OCI-LY3 (cell line): ENCODE measurements around the gene TSPEAR.

Experiments used
- H2AFZ ChIP-seq: fragments of 200-600, 300-600 bp; shearing (Covaris generic); 2 replicates; pipeline ENCODE4 v1.6.0; 2014; ENCODE audit warnings: antibody characterized with exemption, low read depth, low read length
- H3K27ac ChIP-seq: fragments of 200-600, 300-600 bp; sonication (generic); 2 replicates; pipeline ENCODE4 v1.5.1; 2014; ENCODE audit warnings: mild to moderate bottlenecking, low read length, moderate library complexity, mixed read lengths
- H3K27me3 ChIP-seq: fragments of 200-600, 300-600 bp; sonication (generic); 2 replicates; pipeline ENCODE4 v1.6.1; 2014; ENCODE audit warnings: low read depth, low read length, mixed read lengths
- H3K36me3 ChIP-seq: fragments of 200-600, 300-600 bp; sonication (generic); replicated peaks from 2 replicates; pipeline ENCODE3; 2014; ENCODE audit warnings: low read depth, low read length, mixed read lengths
- H3K4me1 ChIP-seq: fragments of 300-600, 200-600 bp; sonication (generic); 2 replicates; pipeline ENCODE4 v1.6.1; 2014; ENCODE audit warnings: low read length, mixed read lengths
- H3K4me2 ChIP-seq: fragments of 200-600, 300-600 bp; sonication (generic); 2 replicates; pipeline ENCODE4 v1.6.1; 2014; ENCODE audit warnings: low read length, mixed read lengths
- H3K4me3 ChIP-seq: fragments of 300-600, 200-600 bp; sonication (generic); 2 replicates; pipeline ENCODE4 v1.5.1; 2014; ENCODE audit warnings: antibody characterized with exemption, mild to moderate bottlenecking, low read length, moderate library complexity
- H3K79me2 ChIP-seq: fragments of 300-600, 200-600 bp; shearing (Covaris generic); 2 replicates; pipeline ENCODE4 v1.6.1; 2014; ENCODE audit warnings: mild to moderate bottlenecking, low read length, mixed read lengths
- H3K9ac ChIP-seq: fragments of 300-600, 200-600 bp; shearing (Covaris generic); 2 replicates; pipeline ENCODE4 v1.6.0; 2014; ENCODE audit warnings: mild to moderate bottlenecking, low read length, moderate library complexity
- H3K9me3 ChIP-seq: fragments of 200-600, 300-600 bp; shearing (Covaris generic); 2 replicates; pipeline ENCODE4 v1.6.1; 2014; ENCODE audit warnings: low read length, mixed read lengths; ENCODE audit not compliant: insufficient read depth
- H4K20me1 ChIP-seq: fragments of 200-600, 300-600 bp; sonication (generic); 2 replicates; pipeline ENCODE4 v1.6.1; 2016; ENCODE audit warnings: low read length, mixed read lengths; ENCODE audit not compliant: insufficient read depth
- CTCF ChIP-seq: fragments of 200-600, 300-600 bp; sonication (generic); IDR thresholded peaks from 2 replicates; pipeline ENCODE4 v1.5.1; 2014; ENCODE audit warnings: antibody characterized with exemption, low read length, low read depth
- EZH2phosphoT487 ChIP-seq: fragments of 200-600 bp; shearing (Covaris generic); IDR thresholded peaks from 2 replicates; pipeline ENCODE4 v1.6.1; 2018; ENCODE audit warnings: antibody characterized with exemption, mixed run types, low read depth

Gene TSPEAR

DNA sequence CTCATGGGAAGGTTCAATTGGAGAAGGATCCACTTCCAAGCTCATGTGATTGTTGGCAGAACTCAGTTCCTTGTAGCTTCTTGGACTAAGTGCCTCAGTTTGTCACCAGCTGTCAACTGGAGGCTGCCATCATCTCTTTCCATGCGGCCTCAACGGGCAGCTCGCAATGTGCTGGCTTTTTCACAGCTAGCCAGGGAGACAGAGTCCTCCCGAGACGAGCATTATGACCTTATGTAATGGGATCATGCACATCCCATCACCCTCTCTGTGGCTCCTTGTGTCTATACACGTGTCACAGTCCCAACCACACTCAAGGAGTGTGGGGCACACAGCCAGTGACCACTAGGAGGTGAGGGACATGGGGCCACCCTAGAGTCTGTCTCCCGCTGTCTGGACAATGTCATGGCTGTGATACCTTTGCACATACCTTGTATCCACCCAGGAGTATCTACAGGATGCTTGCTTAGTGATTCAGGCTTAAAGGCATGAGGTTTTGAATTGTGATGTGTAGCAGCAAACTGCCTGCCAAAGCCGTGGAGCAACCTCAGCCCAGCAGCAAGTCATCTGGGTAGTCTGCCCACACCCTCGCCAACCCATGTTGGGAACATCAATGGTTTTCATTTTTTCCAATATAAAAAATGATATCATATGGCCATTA, 115.2 kb downstream of the TSPEAR start:
- TF ChIP-seq CTCF = no peak
- no peak for TF ChIP-seq EZH2phosphoT487
- no peaks in the 10 kb centered on the region for H4K20me1 ChIP-seq
- no peak overlapping the region for H2AFZ ChIP-seq
- no peaks in the 10 kb centered on the region for H3K36me3 ChIP-seq
- H3K9me3 ChIP-seq = no peaks in the 10 kb centered on the region
- H3K4me1 ChIP-seq = no peaks in the 10 kb centered on the region
- H3K4me3 ChIP-seq = no peak overlapping the region
- no peak overlapping the region for H3K9ac ChIP-seq
- no peaks in the 10 kb centered on the region for H3K79me2 ChIP-seq
- no peaks in the 10 kb centered on the region for H3K27me3 ChIP-seq
- no peak overlapping the region for H3K27ac ChIP-seq
- no peak overlapping the region for H3K4me2 ChIP-seq

DNA sequence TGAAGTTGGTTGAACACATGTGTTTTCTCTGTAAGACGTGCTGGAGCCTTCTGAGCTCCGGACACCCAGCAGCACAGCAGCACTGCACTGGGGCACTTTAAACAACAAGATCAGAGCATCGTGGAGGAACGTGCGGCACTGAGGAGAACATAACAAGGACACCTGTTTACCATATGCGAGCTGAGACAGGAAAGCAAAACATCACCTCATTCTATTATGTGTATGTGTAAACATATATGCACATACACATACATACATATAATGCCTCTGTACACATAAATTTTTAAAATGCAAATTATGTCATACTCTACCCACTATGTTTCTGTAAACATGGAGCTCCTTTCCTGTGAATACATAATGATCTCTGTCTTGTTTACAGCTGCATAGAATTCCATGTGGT, 115.8 kb downstream of the TSPEAR start:
- TF ChIP-seq CTCF (no peak), EZH2phosphoT487 (no peak)
- H3K79me2 ChIP-seq = no peaks in the 10 kb centered on the region
- H4K20me1 ChIP-seq = no peaks in the 10 kb centered on the region
- H2AFZ ChIP-seq = no peak overlapping the region
- no peak overlapping the region for H3K4me3 ChIP-seq
- no peak overlapping the region for H3K27ac ChIP-seq
- no peaks in the 10 kb centered on the region for H3K27me3 ChIP-seq
- no peaks in the 10 kb centered on the region for H3K4me1 ChIP-seq
- H3K36me3 ChIP-seq = no peaks in the 10 kb centered on the region
- no peak overlapping the region for H3K4me2 ChIP-seq
- H3K9me3 ChIP-seq = no peaks in the 10 kb centered on the region
- no peak overlapping the region for H3K9ac ChIP-seq

DNA sequence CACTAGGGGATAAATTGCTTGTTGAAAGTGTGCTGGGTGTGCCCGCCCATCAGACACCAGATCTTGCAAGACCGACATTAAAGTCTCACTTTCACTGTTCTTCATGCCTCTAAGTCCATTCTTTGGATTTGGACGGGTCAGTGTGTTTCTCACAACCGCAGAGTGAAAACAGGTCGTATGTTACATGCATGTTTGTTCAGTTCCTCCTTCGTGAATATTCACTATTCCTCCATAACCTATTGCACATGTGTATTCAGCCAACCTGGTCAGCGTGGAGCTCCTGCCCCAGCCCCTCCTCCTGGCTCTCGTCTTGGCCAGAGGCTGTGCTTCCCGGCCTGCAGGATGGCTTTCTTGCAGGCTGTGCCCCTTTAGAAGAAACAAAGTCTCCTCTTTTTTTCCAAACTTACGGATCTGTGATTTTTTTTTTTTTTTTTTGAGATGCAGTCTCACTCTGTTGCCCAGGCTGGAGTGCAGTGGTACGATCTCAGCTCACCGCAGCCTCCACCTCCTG, 116.9 kb downstream of the TSPEAR start:
- Histone ChIP-seq H3K27ac (no peak overlapping the region), H2AFZ (no peak overlapping the region), H3K9ac (no peak overlapping the region), H3K27me3 (no peaks in the 10 kb centered on the region), H3K4me2 (no peak overlapping the region), H3K9me3 (no peaks in the 10 kb centered on the region), H3K4me1 (no peaks in the 10 kb centered on the region), H3K36me3 (no peaks in the 10 kb centered on the region), H3K4me3 (no peak overlapping the region), H4K20me1 (no peaks in the 10 kb centered on the region), H3K79me2 (no peaks in the 10 kb centered on the region)
- no peak for TF ChIP-seq CTCF
- TF ChIP-seq EZH2phosphoT487 = no peak

GRCh38 chr21:44593598-44594405, 117.6 kb downstream of the TSPEAR start:
- Histone ChIP-seq H3K4me2 (no peak overlapping the region), H3K27ac (no peak overlapping the region), H3K36me3 (no peaks in the 10 kb centered on the region), H3K9me3 (no peaks in the 10 kb centered on the region), H3K4me1 (no peaks in the 10 kb centered on the region), H3K4me3 (no peak overlapping the region), H4K20me1 (no peaks in the 10 kb centered on the region), H3K9ac (no peak overlapping the region), H3K27me3 (no peaks in the 10 kb centered on the region), H3K79me2 (no peaks in the 10 kb centered on the region), H2AFZ (no peak overlapping the region)
- TF ChIP-seq CTCF = no peak
- TF ChIP-seq EZH2phosphoT487 = no peak
